Lower lobe of right lung (tissue), 2 donors: Measurements from ENCODE around the gene ARMC5. TPM values are rescaled to one million over a fixed set of nuclear protein-coding genes. Genes with fewer than 3 reads are reported as not detected.
A peak's percentile ranks its signal among the peaks of the same experiment; 100 is the strongest.

Source experiments
- ATAC-seq, 2 donors: fragments of 200-7000 bp; cut with Tn5 transposase; one replicate each; pipeline ENCODE4 v1.9.1; 2020 to 2022; ENCODE audit warnings: mild to moderate bottlenecking in 2 of 2, moderate library complexity in 2 of 2
- DNase-seq: peaks from one replicate; pipeline ENCODE4 v3.0.0-alpha.2; 2020
- H3K27ac ChIP-seq: fragments of 200-600 bp; one replicate; pipeline ENCODE4 v1.8.0; 2022
- H3K27me3 ChIP-seq: fragments of 200-600 bp; one replicate; pipeline ENCODE4 v1.8.0; 2022; ENCODE audit warnings: low read depth
- H3K36me3 ChIP-seq: fragments of 200-600 bp; one replicate; pipeline ENCODE4 v1.8.0; 2022; ENCODE audit warnings: mild to moderate bottlenecking
- H3K4me1 ChIP-seq: fragments of 200-600 bp; one replicate; pipeline ENCODE4 v1.8.0; 2022
- H3K4me3 ChIP-seq: fragments of 200-600 bp; one replicate; pipeline ENCODE4 v1.8.0; 2022; ENCODE audit warnings: mild to moderate bottlenecking
- H3K9me3 ChIP-seq: fragments of 200-600 bp; one replicate; pipeline ENCODE4 v1.8.0; 2022
- intact Hi-C: fragments of 100-400 bp; cut with DNase I; formaldehyde crosslinking; loops from one replicate; pipeline ENCODE4 v1.11.0; 2022
- total RNA-seq: library from RNA; stranded (reverse); fragmentation: NEBNext Ultra II Directional; extraction: Animal tissue kit (Norgen Biotek cat#: 25700); gene quantifications from one replicate; pipeline ENCODE4 v1.2.1, GENCODE V29; 2021
- TF ChIP-seq, protein P1 (sequence below): fragments of 200-600 bp; IDR thresholded peaks from one replicate; pipeline ENCODE4 v1.8.0; 2022; ENCODE audit warnings: antibody characterized with exemption, mild to moderate bottlenecking
- donor health status: DM: no; HTN: yes; CAD: no; lungs with severe emphysema.

ARMC5 gene
- total RNA-seq, 1 donor from 2014 or later, result 9.6 TPM

DNA sequence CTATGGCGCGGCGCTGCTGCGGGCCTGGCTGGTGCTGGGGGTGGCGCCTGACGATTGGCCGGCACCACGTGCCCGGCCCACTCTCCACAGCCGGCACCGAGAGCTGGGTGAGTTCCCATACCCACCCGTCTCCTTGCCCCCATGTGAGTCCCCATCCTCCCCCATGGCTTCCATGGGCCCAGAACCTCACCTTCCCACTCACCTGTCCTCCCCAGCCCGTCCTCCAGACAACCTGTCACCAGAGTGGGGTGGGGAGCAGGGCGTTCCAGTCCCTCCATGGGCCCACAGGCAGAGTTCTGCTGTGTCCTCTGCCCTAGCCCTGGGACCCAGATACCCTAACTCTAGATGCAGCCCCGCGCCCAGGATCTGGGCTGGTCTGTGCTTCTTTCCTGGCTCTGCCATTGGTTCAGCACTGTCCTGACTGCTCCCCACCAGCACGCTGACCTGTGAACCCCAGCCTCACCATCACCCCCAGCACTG lies 5.5 kb downstream of the ARMC5 start:
- TF ChIP-seq, protein P1, sequence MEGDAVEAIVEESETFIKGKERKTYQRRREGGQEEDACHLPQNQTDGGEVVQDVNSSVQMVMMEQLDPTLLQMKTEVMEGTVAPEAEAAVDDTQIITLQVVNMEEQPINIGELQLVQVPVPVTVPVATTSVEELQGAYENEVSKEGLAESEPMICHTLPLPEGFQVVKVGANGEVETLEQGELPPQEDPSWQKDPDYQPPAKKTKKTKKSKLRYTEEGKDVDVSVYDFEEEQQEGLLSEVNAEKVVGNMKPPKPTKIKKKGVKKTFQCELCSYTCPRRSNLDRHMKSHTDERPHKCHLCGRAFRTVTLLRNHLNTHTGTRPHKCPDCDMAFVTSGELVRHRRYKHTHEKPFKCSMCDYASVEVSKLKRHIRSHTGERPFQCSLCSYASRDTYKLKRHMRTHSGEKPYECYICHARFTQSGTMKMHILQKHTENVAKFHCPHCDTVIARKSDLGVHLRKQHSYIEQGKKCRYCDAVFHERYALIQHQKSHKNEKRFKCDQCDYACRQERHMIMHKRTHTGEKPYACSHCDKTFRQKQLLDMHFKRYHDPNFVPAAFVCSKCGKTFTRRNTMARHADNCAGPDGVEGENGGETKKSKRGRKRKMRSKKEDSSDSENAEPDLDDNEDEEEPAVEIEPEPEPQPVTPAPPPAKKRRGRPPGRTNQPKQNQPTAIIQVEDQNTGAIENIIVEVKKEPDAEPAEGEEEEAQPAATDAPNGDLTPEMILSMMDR, result no peak
- H3K4me3 ChIP-seq, result no peak overlapping the region
- no peaks in the 10 kb centered on the region for H3K9me3 ChIP-seq
- peaks cover 13% of the 10 kb centered on the region for H3K4me1 ChIP-seq
- H3K36me3 ChIP-seq, result peaks cover 54% of the 10 kb centered on the region
- peak; percentile 30 for DNase-seq
- H3K27me3 ChIP-seq, result no peaks in the 10 kb centered on the region
- intact Hi-C loops, result no loop called here
- no peak for ATAC-seq
- H3K27ac ChIP-seq, result no peak overlapping the region

DNA sequence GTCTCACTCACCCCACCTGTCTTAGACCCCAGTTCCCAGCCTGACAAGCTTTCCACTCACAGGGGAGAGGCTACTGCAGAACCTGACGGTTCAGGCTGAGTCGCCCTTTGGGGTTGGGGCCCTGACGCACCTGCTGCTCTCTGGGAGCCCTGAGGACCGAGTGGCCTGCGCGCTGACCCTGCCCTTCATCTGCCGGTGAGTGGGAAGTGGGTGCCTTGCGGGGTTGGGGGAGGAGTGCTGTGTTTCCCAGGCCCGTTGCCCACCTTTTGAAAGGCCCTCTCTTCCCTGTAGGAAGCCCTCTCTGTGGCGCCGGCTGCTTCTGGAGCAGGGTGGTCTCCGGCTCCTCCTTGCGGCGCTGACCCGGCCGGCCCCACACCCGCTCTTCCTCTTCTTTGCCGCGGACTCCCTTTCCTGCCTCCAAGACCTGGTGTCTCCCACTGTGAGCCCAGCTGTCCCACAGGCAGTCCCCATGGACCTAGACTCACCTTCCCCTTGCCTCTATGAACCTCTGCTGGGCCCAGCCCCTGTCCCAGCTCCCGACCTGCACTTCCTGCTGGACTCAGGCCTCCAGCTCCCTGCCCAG lies 6.6 kb downstream of the ARMC5 start:
- H3K27ac ChIP-seq, result no peak overlapping the region
- TF ChIP-seq, protein P1, result no peak
- intact Hi-C loops, result no loop called here
- no peaks in the 10 kb centered on the region for H3K27me3 ChIP-seq
- H3K4me1 ChIP-seq, result peaks cover 8% of the 10 kb centered on the region
- DNase-seq (no peak), ATAC-seq (no peak)
- H3K9me3 ChIP-seq, result no peaks in the 10 kb centered on the region
- no peak overlapping the region for H3K4me3 ChIP-seq
- H3K36me3 ChIP-seq, result peaks cover 54% of the 10 kb centered on the region

DNA sequence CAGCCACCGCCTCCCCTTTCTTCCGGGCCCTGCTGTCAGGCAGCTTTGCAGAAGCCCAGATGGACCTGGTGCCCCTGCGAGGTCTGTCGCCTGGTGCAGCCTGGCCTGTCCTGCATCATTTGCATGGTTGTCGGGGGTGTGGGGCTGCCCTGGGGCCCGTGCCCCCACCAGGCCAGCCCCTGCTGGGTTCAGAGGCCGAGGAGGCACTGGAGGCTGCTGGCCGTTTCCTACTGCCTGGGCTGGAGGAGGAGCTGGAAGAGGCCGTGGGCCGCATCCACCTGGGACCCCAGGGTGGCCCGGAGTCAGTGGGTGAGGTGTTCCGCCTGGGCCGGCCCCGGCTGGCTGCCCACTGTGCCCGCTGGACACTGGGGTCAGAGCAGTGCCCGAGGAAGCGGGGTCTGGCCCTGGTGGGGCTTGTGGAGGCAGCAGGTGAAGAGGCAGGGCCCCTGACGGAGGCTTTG lies 7.1 kb downstream of the ARMC5 start:
- TF ChIP-seq, protein P1, result no peak
- ATAC-seq, result no peak
- intact Hi-C loops, result no loop called here
- no peak overlapping the region for H3K4me3 ChIP-seq
- DNase-seq, result no peak
- no peaks in the 10 kb centered on the region for H3K27me3 ChIP-seq
- peaks cover 10% of the 10 kb centered on the region for H3K4me1 ChIP-seq
- H3K9me3 ChIP-seq, result no peaks in the 10 kb centered on the region
- H3K36me3 ChIP-seq, result peaks cover 54% of the 10 kb centered on the region
- no peak overlapping the region for H3K27ac ChIP-seq

DNA sequence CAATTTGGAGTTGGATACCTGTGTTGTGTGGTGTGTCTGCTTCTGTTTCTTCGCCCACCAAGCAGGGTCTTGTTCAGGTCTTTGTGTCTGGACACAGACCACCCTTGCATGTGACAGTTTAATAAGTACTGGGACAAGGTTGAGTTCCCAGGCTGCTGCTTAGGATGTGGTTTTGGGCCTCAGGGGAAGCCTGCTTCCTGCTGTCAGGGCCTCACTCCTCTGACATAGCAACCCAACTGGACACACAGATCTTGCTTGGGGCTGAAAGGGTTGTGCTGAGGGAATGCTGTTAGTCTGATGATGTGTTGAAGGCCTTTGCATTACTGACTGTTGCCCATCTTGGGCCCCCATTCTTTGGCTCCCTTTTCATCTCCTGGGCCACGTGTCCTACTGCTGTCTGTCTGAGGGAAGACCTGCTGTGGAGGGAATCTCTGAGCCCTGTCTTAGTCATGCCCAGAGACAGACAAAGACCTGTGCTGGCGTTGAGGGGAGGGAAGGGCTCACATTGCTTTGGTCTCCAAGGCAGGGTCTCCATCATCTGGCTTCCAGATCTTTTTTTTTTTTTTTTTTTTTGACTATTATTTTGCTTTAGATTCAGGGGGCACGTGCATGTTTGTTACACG lies 8.0 kb downstream of the ARMC5 start:
- H3K36me3 ChIP-seq, result peaks cover 46% of the 10 kb centered on the region
- TF ChIP-seq, protein P1, result no peak
- H3K27ac ChIP-seq, result no peak overlapping the region
- peaks cover 12% of the 10 kb centered on the region for H3K4me1 ChIP-seq
- intact Hi-C loops, result no loop called here
- no peak overlapping the region for H3K4me3 ChIP-seq
- DNase-seq, result no peak
- H3K27me3 ChIP-seq, result no peaks in the 10 kb centered on the region
- no peaks in the 10 kb centered on the region for H3K9me3 ChIP-seq
- no peak for ATAC-seq

DNA sequence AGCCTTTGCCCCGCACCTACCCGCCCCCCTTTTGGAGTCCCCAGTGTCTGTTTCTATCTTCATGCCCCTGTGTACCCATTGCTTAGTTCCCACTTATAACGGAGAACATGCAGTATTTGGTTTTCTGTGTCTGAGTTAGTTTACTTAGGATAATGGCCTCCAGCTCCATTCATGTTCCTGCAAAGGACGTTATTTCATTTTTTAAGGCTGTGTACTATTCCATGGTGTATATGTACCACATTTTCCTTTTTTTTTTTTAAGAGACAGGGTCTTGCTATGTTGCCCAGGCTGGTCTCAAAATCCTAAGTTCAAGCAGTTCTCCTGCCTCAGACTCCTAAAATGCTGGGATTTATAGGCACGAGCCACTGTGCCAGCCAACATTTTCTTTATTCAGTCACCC lies 8.6 kb downstream of the ARMC5 start:
- Histone ChIP-seq H3K4me1 (peaks cover 15% of the 10 kb centered on the region), H3K9me3 (no peaks in the 10 kb centered on the region), H3K4me3 (no peak overlapping the region), H3K36me3 (peaks cover 40% of the 10 kb centered on the region), H3K27ac (no peak overlapping the region), H3K27me3 (no peaks in the 10 kb centered on the region)
- TF ChIP-seq, protein P1, result no peak
- ATAC-seq (no peak), DNase-seq (no peak)
- intact Hi-C loops, result no loop called here
